ENCODE measurements around the gene USP6. TPM values are rescaled to one million over a fixed set of nuclear protein-coding genes. Genes with fewer than 3 reads are reported as not detected.
"Not testable (repeated sequence)": the region's sequence is repeated elsewhere in the genome, so short reads cannot be mapped to it uniquely, and the experiment has no call there.

USP6 gene
- total RNA-seq, 6 donors from 2014 or later: 0.15 to 8.4 (median 0.29) TPM; not detected in 1

DNA sequence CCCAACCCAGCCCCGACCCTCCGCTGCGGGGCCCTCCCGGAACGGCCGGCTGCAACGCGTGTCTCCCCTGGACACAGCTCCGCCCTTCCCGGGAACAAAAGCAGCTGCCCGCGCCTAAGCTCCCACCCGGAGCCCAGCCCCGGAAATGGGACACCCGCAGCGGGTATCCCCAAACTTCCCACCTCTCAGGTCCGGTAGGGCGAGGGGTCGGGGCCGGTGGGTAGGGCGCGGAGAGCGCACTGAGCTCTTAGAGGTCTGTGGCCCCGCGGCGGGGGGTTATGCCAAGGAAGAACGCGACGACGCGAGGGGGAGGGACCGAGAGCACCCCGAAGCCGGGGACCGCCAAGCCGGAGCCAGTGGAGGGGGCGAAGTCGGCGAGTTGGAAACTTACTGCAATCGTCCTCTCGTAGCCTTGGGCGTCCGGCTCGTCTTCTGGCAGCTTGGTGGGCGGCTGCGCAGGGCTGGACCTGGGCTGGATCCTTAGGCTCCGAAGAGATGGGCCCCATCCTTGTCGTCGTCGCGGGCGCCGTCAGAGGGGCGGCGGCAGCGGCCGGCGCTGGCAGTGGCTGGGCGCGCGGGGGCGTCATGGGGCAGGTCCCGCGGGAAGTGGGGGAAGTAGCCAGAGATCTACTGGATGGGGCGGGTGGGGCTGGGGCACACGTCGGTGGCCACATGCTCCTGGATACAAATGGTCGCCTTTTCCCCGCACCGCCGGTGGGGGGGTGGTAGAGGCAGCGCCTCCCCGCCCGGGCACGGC, 6.9 kb downstream of the USP6 start:
- Histone ChIP-seq H3K9me3 (no peaks in the 10 kb centered on the region), H3K4me1 (peaks cover 10 to 16% (median 13%) of the 10 kb centered on the region in 4 donors), H3K36me3 (no peaks in the 10 kb centered on the region), H3K27ac (peak overlapping the region in 1 of 4 donors; percentile 63), H3K4me3 (peak overlapping the region; percentile 34 to 60 (median 50)), H3K27me3 (peaks cover 0 to 13% (median 7%) of the 10 kb centered on the region in 4 donors)
- 2 to 6% methylated on average over 33 to 56 of the region's 75 CpGs for WGBS, 2 donors
- TF ChIP-seq EP300 (IDR thresholded peaks at IDR 0.05): no peak
- TF ChIP-seq POLR2A (IDR thresholded peaks at IDR 0.05): peak in 1 of 4 donors; percentile 15
- ATAC-seq (ENCODE audit: low FRiP score in 2 of 2) (peak; percentile 49 to 73), DNase-seq (peak in 1 of 2 donors; percentile 88)

DNA sequence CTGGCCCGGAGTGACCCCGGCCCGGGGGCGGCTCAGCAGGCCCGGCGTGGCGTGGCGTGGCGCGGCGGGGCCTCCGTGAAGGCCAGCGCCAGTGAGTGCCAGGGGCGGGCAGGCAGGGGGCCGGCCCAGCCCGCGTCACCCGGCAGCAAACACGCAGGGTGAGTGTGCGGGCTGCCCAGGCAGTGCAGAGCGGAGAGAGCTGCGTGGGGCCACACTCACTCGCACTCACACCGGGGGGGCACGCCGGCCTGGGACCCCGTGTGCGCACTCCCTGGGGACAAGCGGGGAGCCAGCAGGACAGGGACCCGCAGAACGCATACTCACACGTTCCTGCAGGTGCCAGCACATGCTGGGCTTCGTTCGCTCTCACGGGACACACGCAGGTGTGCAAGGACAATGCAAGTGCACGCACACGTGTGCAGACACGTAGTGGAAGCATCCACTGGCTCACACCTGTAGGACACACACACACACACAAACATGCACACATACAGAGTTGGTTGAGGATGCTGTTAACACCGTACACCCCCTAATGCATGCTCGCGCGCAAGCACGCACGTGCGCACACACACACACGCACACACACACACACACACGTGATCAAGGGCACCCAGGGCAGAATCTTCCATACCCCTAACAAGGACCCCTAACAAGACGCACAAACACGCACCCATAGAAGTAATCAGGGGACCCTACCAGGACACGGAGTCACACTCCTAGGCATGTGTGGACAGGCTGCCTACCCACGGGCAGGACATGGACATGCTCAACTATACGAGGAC, 7.7 kb downstream of the USP6 start:
- TF ChIP-seq POLR2A (IDR thresholded peaks at IDR 0.05) (no peak), POLR2AphosphoS5 (IDR thresholded peaks at IDR 0.05) (no peak), EP300 (IDR thresholded peaks at IDR 0.05) (no peak)
- TF ChIP-seq, protein P1, sequence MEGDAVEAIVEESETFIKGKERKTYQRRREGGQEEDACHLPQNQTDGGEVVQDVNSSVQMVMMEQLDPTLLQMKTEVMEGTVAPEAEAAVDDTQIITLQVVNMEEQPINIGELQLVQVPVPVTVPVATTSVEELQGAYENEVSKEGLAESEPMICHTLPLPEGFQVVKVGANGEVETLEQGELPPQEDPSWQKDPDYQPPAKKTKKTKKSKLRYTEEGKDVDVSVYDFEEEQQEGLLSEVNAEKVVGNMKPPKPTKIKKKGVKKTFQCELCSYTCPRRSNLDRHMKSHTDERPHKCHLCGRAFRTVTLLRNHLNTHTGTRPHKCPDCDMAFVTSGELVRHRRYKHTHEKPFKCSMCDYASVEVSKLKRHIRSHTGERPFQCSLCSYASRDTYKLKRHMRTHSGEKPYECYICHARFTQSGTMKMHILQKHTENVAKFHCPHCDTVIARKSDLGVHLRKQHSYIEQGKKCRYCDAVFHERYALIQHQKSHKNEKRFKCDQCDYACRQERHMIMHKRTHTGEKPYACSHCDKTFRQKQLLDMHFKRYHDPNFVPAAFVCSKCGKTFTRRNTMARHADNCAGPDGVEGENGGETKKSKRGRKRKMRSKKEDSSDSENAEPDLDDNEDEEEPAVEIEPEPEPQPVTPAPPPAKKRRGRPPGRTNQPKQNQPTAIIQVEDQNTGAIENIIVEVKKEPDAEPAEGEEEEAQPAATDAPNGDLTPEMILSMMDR (IDR thresholded peaks at IDR 0.05): no peak
- H3K9me3 ChIP-seq: no peaks in the 10 kb centered on the region
- H3K27ac ChIP-seq: no peak overlapping the region
- 51 to 84% methylated on average over 9 to 52 of the region's 53 CpGs for WGBS, 2 donors
- peak in 1 of 2 donors; percentile 66 for ATAC-seq (ENCODE audit: low FRiP score in 2 of 2)
- peak in 1 of 2 donors; percentile 80 for DNase-seq
- H3K36me3 ChIP-seq: no peaks in the 10 kb centered on the region
- peak overlapping the region in 3 of 4 donors; percentile 34 to 60 (median 54) for H3K4me3 ChIP-seq
- peaks cover 10 to 16% (median 13%) of the 10 kb centered on the region in 4 donors for H3K4me1 ChIP-seq
- H3K27me3 ChIP-seq: peaks cover 0 to 13% (median 7%) of the 10 kb centered on the region in 4 donors

DNA sequence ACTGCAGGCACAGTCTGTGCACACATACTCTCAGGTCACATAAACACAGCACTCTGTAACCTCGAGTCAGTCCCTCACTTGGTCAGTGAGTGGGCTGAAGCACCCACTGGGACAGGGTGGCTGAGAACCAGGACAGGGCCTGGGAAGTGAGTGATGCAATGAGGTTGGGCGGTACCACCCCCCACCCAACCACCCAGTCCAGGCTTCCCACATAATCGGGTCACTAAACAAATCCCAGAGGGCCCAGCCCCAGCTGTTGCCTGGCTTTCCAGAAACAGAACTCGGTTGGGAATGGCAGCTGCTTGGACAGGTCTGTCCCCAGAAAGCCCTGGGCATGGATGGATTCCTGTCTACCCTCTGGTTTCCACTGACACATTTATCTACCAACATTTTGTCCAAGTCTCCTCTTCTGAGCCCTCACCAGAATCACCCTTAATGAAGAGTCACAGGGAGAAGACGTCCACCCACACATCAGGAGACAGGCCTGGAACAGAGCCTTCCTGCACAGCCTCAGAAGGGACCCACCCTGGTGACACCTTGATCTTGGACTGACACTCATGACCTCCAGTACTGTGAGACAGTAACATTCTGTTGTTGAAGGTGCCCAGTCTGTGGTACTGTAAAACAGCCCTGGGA, 8.4 kb downstream of the USP6 start:
- not testable (repeated sequence) for H3K27ac ChIP-seq, H3K36me3 ChIP-seq, H3K4me3 ChIP-seq, H3K9me3 ChIP-seq, DNase-seq
- 66 to 75% methylated on average over 3 to 5 of the region's 5 CpGs for WGBS, 2 donors
- Histone ChIP-seq H3K27me3 (peaks cover 0 to 13% (median 7%) of the 10 kb centered on the region in 4 donors), H3K4me1 (peaks cover 10 to 16% (median 13%) of the 10 kb centered on the region in 4 donors)
- ATAC-seq (ENCODE audit: low FRiP score in 2 of 2): peak in 1 of 2 donors; percentile 20

DNA sequence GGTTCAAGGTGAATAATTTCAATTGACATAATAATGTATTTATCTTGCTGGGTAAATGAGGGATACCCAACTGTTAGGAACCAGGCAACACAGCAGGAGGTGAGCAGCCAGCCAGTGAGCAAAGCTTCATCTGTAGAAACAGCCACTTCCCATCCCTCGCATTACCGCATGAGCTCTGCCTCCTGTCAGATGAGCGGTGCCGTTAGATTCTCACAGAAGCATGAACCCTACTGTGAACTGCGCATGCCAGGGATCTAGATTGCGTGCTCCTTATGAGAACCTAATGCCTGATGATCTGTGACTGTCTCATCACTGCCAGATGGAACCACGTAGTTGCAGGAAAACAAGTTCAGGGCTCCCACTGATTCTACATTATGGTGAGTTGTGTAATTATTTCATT, 9.1 kb downstream of the USP6 start:
- H3K4me1 ChIP-seq: peaks cover 10 to 16% (median 13%) of the 10 kb centered on the region in 4 donors
- H3K4me3 ChIP-seq; H3K9me3 ChIP-seq; H3K36me3 ChIP-seq; ATAC-seq (ENCODE audit: low FRiP score in 2 of 2); DNase-seq; H3K27ac ChIP-seq: not testable (repeated sequence)
- peaks cover 0 to 13% (median 7%) of the 10 kb centered on the region in 4 donors for H3K27me3 ChIP-seq
- WGBS, 2 donors: 83 to 89% methylated on average over 7 of the region's 7 CpGs

DNA sequence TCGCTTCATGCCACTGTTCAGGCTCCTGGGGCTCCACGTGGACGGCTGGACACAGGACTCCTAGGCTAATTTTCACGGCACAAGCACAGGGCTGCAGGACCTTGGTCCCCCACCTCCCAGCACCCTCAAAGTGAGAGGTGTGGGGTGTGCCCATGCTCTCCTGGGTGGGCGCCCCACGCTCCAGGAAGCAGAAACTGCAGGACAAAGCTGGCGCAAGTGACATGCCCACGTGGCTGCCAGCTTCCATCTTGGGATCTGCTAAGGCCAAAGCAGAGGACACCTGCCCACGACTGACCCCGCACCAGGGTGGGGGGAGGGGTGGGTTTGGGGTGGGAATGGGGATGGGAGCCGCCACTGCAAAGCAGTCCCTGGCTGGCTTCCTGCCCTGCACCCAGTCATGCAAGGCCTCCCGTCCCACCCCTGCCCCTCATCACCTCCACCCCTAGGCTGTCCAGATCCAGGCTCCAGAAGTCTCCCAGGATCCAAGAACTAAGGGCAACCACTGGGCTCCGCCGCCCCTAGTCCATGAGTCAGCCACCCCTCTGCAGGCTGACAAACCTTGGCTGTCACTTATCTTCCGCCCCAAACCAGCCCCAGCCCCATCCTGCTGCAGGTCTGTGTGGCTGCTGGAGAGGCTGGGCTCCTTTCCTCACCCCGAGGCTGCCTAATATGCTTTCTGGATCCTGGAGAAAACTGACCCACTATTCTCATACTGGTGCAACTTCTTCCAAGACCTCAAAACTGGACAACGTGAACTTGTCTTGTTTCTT, 11.1 kb downstream of the USP6 start:
- Histone ChIP-seq H3K9me3 (no peaks in the 10 kb centered on the region), H3K27me3 (peaks cover 0 to 13% (median 7%) of the 10 kb centered on the region in 4 donors), H3K4me3 (no peak overlapping the region), H3K27ac (no peak overlapping the region), H3K4me1 (peaks cover 10 to 16% (median 13%) of the 10 kb centered on the region in 4 donors), H3K36me3 (no peaks in the 10 kb centered on the region)
- no peak for TF ChIP-seq EP300 (IDR thresholded peaks at IDR 0.05)
- TF ChIP-seq POLR2AphosphoS5 (IDR thresholded peaks at IDR 0.05): no peak
- TF ChIP-seq, protein P1 (IDR thresholded peaks at IDR 0.05): no peak
- no peak for TF ChIP-seq POLR2A (IDR thresholded peaks at IDR 0.05)
- ATAC-seq (ENCODE audit: low FRiP score in 2 of 2) (no peak), DNase-seq (peak in 1 of 2 donors; percentile 46)
- 82 to 84% methylated on average over 10 to 17 of the region's 17 CpGs for WGBS, 2 donors

Measured in upper lobe of left lung (tissue), 6 donors.